HG03066 (cell line): ENCODE results near the gene BACH2.

Source experiments
- ATAC-seq: cut with Tn5 transposase; IDR thresholded peaks from one replicate; pipeline ENCODE4 v1.9.1; 2021; ENCODE audit warnings: low read depth; ENCODE audit not compliant: unreplicated experiment

BACH2 gene

DNA sequence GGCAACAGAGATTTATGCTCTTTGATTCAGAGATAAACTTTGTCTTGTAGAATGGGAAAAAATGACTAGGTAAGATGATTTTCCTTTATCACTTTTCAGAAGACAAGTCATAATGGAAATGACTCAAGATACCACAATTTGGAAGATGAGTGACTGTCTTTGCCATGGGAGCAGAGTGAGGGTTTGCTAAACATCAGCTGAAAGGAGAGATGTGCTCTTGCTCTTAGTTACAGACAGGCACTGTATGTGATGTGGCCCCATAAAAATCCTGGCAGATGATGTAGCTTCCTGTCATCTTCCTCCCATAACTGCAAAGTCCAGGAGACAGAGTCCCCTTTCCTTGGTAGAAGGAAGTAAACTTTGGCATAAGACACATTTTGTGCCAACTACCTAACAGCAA, 47.6 kb downstream of the BACH2 start:
- ATAC-seq, result no peak

GRCh38 chr6:90247262-90247661, 49.4 kb downstream of the BACH2 start:
- no peak for ATAC-seq

DNA sequence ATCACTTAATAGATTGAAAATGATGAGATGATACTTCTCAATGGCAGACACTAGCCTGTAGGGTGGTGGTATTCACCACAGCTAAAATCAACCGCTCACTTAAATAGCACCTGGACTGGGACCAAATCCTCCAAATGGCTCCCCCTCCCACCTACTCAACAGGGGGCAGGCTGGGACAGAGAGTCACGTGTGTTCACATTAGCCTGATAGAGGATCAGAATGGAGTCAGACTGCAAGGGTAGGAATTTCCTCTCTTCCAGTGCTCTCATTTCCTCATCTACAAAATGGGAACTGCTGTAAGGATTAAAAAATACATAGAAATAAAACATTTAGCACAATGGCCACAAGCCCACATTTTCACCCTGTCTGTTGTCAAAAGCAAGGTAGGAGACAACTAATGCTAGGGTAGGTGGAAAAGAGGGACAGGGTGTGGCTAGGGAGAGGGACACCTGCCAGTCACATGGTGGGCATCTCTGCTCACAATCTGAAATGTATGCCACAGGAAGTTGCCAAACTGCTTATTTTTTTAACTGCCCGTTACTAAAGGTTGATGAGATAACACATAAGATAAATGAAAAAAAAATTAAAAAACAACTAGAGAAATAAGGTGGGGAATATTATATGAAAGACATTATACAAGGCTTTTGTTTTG, 55.3 kb downstream of the BACH2 start:
- no peak for ATAC-seq

GRCh38 chr6:90238496-90239266, 58.0 kb downstream of the BACH2 start:
- no peak for ATAC-seq

- ATAC-seq, result no peak
Observed at GRCh38 chr6:90237350-90237990, 59.2 kb downstream of the BACH2 start.

DNA sequence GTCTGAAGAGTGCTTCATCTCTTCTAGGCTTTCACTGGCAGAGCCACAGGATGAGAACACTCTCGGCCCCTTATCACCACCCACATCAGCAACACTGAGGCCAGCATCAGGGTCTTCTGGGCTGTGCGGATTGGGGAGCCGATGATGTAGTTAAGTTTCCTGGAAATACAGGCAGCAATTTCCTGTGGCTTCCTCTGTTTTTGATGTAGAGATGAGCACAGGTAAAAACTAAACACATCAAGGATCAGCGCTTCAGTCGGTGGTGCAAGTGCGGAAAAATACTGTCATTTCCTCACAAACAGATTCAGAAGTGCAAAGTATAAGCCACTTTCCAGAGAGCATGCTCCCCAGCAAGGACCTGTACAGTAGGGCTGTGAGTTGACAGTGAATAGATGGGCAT, 62.6 kb downstream of the BACH2 start:
- no peak for ATAC-seq

GRCh38 chr6:90233213-90233612, 63.4 kb downstream of the BACH2 start:
- no peak for ATAC-seq

GRCh38 chr6:90231798-90232197, 64.8 kb downstream of the BACH2 start:
- ATAC-seq, result no peak

- ATAC-seq, result no peak
Observed at GRCh38 chr6:90231308-90231707, 65.3 kb downstream of the BACH2 start.

DNA sequence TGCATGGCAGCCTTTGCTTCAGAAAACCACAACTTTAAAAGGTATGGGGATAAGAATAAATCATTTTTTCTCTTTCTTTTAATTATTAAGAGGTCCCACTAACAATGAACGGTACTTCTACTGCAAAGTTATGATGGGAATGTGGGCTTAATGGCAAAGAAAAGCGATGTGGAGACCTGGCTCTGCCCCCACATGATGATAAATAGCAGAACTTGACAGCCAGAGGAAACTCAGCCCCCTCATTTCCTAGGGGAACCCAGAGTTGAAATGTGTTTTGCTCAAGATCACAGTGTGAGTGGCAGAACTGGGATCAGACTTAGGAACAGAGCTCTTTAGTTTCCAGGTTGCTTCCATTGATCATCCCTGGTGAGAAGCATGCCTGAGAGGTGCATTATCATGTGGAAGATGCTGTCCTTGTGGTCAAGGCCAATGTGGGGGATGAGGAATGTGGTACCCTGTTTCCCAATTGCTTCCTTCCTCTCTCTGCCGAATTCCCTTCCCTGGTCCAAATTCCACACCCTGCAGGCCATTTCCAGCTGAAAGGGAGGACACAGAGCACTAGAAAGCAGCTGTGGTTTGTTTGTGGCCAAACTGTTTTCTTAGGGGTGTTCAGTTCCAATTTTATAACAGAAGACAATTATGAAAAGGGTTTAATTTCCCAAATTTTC, 66.0 kb downstream of the BACH2 start:
- ATAC-seq, result no peak

DNA sequence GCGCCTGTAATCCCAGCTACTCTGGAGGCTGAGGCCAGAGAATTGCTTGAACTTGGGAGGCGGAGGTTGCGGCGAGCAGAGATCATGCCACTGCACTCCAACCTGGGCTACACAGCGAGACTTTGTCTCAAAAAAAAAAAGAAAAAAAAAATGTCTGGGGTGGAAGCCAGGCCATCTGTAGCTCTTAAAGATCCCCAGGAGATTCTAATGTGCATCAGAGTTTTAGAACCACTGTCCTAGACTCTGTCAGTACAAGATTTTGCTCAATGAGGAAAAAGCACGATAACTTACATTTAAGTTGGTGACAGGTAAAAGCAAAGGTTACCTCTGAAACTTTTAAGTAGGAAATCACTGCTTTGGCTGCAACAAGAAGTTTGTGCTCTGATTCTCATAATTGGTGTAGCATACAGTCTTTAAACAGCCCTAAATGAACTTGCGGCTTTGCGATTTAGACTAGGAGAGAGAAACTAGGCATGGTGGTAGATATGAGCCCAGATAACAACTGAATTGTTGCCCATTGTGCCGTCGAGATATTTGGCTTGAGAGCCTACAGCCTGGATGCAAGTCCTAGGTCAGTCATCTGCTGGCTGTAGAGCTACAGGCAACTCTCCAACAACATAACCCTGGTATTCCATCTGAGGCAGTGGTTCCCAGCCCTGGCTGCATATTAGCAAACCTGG, 67.2 kb downstream of the BACH2 start:
- no peak for ATAC-seq

GRCh38 chr6:90227673-90228072, 69.0 kb downstream of the BACH2 start:
- no peak for ATAC-seq

DNA sequence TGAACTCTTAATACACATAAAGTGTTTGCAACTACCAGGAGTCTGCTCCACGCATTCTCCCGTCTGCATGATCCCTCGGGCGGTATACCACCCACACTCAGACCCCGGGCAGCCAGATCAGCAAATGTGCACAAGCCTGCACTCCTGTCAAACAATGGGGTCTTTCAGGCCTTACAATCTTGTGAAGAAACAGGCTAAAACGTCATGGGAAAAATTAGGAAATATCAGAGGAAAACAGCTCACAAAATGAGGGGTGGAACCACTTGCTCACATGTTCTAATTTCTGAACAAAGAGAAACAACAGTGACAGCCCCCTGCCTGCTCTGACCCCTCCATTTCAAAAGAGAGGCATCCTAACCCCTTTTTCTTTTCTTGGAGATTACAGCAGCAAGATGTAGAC, 69.4 kb downstream of the BACH2 start:
- no peak for ATAC-seq

DNA sequence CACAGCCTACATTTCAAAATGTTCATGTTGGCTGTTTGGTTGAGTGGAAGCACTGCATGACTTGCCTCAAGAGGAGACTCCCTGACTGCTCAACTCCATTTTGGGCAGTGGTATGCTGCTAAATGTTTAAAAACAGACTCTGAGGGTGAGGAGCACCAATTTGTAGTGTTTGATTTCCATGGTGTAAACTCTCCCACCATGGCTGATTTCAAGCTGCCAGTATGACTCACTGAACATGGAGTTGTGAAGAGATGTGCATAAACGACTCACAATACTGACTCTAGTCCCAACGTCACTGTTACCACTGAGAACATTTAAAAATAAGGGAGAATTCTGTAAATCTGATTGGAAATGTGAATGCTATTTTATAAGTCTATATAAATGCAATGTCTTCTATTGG, 70.4 kb downstream of the BACH2 start:
- no peak for ATAC-seq

DNA sequence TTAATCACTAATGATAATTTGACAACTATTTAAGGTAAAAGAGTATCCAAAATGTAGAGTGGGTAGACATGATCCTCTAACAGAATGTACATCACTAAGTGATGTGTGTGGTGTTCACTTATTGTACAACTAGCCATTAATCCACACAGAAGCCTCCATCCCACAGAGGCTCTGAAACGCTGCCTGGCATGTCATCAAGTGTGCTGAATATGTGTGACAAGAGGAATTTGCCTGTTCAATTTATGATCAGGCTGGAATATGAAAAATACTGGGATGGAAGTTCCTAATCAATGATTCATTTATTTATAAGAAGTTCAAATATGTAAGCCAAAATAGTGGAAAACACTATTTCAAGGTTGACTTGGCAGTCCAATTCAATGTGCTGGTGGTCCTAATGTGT, 72.4 kb downstream of the BACH2 start:
- ATAC-seq, result no peak

GRCh38 chr6:90222724-90223198, 73.9 kb downstream of the BACH2 start:
- no peak for ATAC-seq

GRCh38 chr6:90222008-90222407, 74.6 kb downstream of the BACH2 start:
- ATAC-seq, result no peak

DNA sequence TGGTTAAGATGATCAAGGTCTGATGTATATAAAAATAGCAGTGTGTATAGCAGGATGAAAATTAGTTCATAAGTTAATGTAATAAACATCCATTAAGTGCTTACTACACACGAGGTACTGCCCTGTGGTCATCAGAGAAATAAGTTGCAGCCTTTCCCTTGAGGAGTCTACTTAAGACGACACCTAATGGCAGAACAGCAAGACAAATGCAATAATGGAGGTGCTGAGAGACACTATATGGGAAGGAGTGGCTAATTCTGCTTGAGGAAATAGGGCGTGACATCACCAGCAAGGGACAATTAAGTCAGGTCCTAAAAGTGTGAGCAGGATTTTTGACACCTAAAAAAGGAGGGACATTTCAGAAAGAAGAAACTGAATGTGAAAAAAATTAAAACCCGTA, 75.2 kb downstream of the BACH2 start:
- no peak for ATAC-seq

- ATAC-seq, result no peak
Observed at GRCh38 chr6:90220273-90220672, 76.4 kb downstream of the BACH2 start.

GRCh38 chr6:90219209-90219985, 77.2 kb downstream of the BACH2 start:
- ATAC-seq, result peak; percentile 21
